PC-9 (cell line): ENCODE results near the gene CALY. TPM values are rescaled to one million over a fixed set of nuclear protein-coding genes. Genes with fewer than 3 reads are reported as not detected.

Source experiments
- BruUV-seq: library from RNA; stranded (reverse); fragments of 400-500 nt; replicated peaks from 2 replicates; lab custom pipeline; 2021; lab: Mats Ljungman, UMichigan
- CTCF ChIA-PET: fragments of 300-600 bp; sonication (Branson Sonifier 250); formaldehyde crosslinking; loops from one replicate; lab custom pipeline; 2022; ENCODE audit warnings: antibody characterized with exemption; lab: Charles Lee
- POLR2A ChIA-PET: fragments of 300-600 bp; sonication (Branson Sonifier 250); formaldehyde crosslinking; loops from one replicate; lab custom pipeline; 2022; ENCODE audit warnings: antibody characterized with exemption; ENCODE audit not compliant: unreplicated experiment; lab: Charles Lee
- DNase-seq, 2 experiments: peaks; one replicate each; pipeline versions ENCODE4 v3.0.0 to v3.0.0-alpha.2; 2015 to 2022; ENCODE audit warnings: mixed read lengths in 1 of 2
- H2AFZ ChIP-seq: fragments of 200-600 bp; sonication (generic); 2 replicates; pipeline ENCODE4 v1.8.1; 2017; ENCODE audit warnings: antibody characterized with exemption
- H3F3A ChIP-seq: fragments of 200-600 bp; sonication (generic); 2 replicates; pipeline ENCODE4 v1.8.1; 2017; ENCODE audit warnings: antibody characterized with exemption, mild to moderate bottlenecking, low read depth; ENCODE audit not compliant: insufficient read depth
- H3K27ac ChIP-seq: fragments of 200-600 bp; sonication (generic); 2 replicates; pipeline ENCODE4 v1.6.1; 2016; ENCODE audit warnings: mixed run types
- H3K27me3 ChIP-seq: fragments of 200-600 bp; sonication (generic); 2 replicates; pipeline ENCODE4 v1.6.1; 2016; ENCODE audit warnings: low read depth, mixed run types; ENCODE audit not compliant: insufficient read depth
- H3K36me3 ChIP-seq: fragments of 200-600 bp; sonication (generic); 2 replicates; pipeline ENCODE4 v1.6.1; 2016; ENCODE audit warnings: low read depth, mixed run types
- H3K4me1 ChIP-seq: fragments of 200-600 bp; sonication (generic); replicated peaks from 2 replicates; pipeline ENCODE4 v1.6.1; 2016; ENCODE audit warnings: mixed run types; ENCODE audit not compliant: insufficient read depth
- H3K4me2 ChIP-seq: fragments of 200-600 bp; sonication (generic); 2 replicates; pipeline ENCODE4 v1.6.1; 2017; ENCODE audit warnings: mixed run types
- H3K4me3 ChIP-seq: fragments of 200-600 bp; sonication (generic); 2 replicates; pipeline ENCODE4 v1.6.1; 2016; ENCODE audit warnings: mixed run types
- H3K79me2 ChIP-seq: fragments of 200-600 bp; sonication (generic); 2 replicates; pipeline ENCODE4 v1.6.1; 2017; ENCODE audit warnings: low read depth, mixed run types
- H3K9me2 ChIP-seq: fragments of 200-600 bp; sonication (generic); 2 replicates; pipeline ENCODE4 v1.8.1; 2017; ENCODE audit warnings: mild to moderate bottlenecking; ENCODE audit not compliant: insufficient read depth
- H3K9me3 ChIP-seq: fragments of 200-600 bp; sonication (generic); 2 replicates; pipeline ENCODE4 v1.8.1; 2016; ENCODE audit warnings: low read depth; ENCODE audit not compliant: insufficient read depth
- H4K20me1 ChIP-seq: fragments of 200-600 bp; sonication (generic); 2 replicates; pipeline ENCODE4 v1.8.1; 2017; ENCODE audit not compliant: insufficient read depth
- CTCF ChIP-seq: fragments of 200-600 bp; sonication (generic); conservative IDR thresholded peaks from 2 replicates; pipeline ENCODE4 v1.6.1; 2017; ENCODE audit warnings: mixed run types, antibody characterized with exemption, mild to moderate bottlenecking, moderate library complexity
- EZH2 ChIP-seq: fragments of 200-600 bp; sonication (generic); IDR thresholded peaks from 2 replicates; pipeline ENCODE4 v1.8.0; 2017; ENCODE audit warnings: antibody characterized with exemption, low read depth
- intact Hi-C: fragments of 100-400 bp; cut with micrococcal nuclease; formaldehyde crosslinking; loops from one replicate; pipeline ENCODE4 v1.10.0; 2022; ENCODE audit not compliant: unreplicated experiment
- total RNA-seq: library from RNA; stranded (reverse); gene quantifications from 2 replicates; pipeline ENCODE4 v1.2.3, GENCODE V29; 2021

The CALY gene
- total RNA-seq, 1 experiment from 2014 or later: not detected

- Histone ChIP-seq H3K4me3 (no peak overlapping the region), H3K27me3 (no peaks in the 10 kb centered on the region), H3F3A (peaks cover 15% of the 10 kb centered on the region), H3K9me2 (no peaks in the 10 kb centered on the region), H3K9me3 (no peaks in the 10 kb centered on the region), H4K20me1 (no peaks in the 10 kb centered on the region), H3K27ac (no peak overlapping the region), H2AFZ (no peak overlapping the region), H3K4me1 (peaks cover 22% of the 10 kb centered on the region), H3K4me2 (no peak overlapping the region), H3K79me2 (no peaks in the 10 kb centered on the region), H3K36me3 (no peaks in the 10 kb centered on the region)
- ChIA-PET POLR2A (no interaction called here), CTCF (no interaction called here)
- intact Hi-C loops: loop anchor here (10.0 kb wide), 1 partner anchor 59 kb away; no protein-coding TSS in a partner anchor
- no TSS peak for BruUV-seq
- DNase-seq: no peak
- TF ChIP-seq EZH2 (no peak), CTCF (no peak)
Measured at GRCh38 chr10:133283931-133284330, 52.8 kb downstream of the CALY start.

- TF ChIP-seq CTCF (no peak), EZH2 (no peak)
- no TSS peak for BruUV-seq
- H3K9me3 ChIP-seq: no peaks in the 10 kb centered on the region
- intact Hi-C loops: loop anchor here (10.0 kb wide), 1 partner anchor 58 kb away; no protein-coding TSS in a partner anchor
- H3K9me2 ChIP-seq: no peaks in the 10 kb centered on the region
- peaks cover 27% of the 10 kb centered on the region for H3K4me1 ChIP-seq
- no peak overlapping the region for H3K4me3 ChIP-seq
- H3K36me3 ChIP-seq: no peaks in the 10 kb centered on the region
- no peaks in the 10 kb centered on the region for H3K79me2 ChIP-seq
- no peaks in the 10 kb centered on the region for H4K20me1 ChIP-seq
- H2AFZ ChIP-seq: no peak overlapping the region
- no peak overlapping the region for H3K4me2 ChIP-seq
- ChIA-PET POLR2A (interaction anchor here (0.6 kb wide), 1 partner anchor 90 kb away, joined by 3 read pairs; the partner anchor contains the start of gene ECHS1), CTCF (interaction anchor here (0.6 kb wide), 1 partner anchor 666 kb away, joined by 4 read pairs; no protein-coding TSS in a partner anchor)
- no peak overlapping the region for H3K27ac ChIP-seq
- no peaks in the 10 kb centered on the region for H3K27me3 ChIP-seq
- no peak for DNase-seq
- peaks cover 22% of the 10 kb centered on the region for H3F3A ChIP-seq
Measured at GRCh38 chr10:133282846-133283390, 53.8 kb downstream of the CALY start.

GRCh38 chr10:133281628-133282372 is 54.9 kb downstream of the CALY start:
- BruUV-seq: no TSS peak
- TF ChIP-seq EZH2 (no peak), CTCF (no peak)
- no peaks in the 10 kb centered on the region for H3K79me2 ChIP-seq
- intact Hi-C loops: loop anchor here (10.0 kb wide), 1 partner anchor 57 kb away; no protein-coding TSS in a partner anchor
- no peak overlapping the region for H3K27ac ChIP-seq
- peaks cover 38% of the 10 kb centered on the region for H3K4me1 ChIP-seq
- H3K9me2 ChIP-seq: no peaks in the 10 kb centered on the region
- no peak overlapping the region for H2AFZ ChIP-seq
- POLR2A ChIA-PET: no interaction called here
- no peaks in the 10 kb centered on the region for H3K27me3 ChIP-seq
- no peak for DNase-seq
- H3K4me3 ChIP-seq: no peak overlapping the region
- H3K4me2 ChIP-seq: no peak overlapping the region
- H3K9me3 ChIP-seq: no peaks in the 10 kb centered on the region
- H3F3A ChIP-seq: peaks cover 33% of the 10 kb centered on the region
- CTCF ChIA-PET: no interaction called here
- no peaks in the 10 kb centered on the region for H4K20me1 ChIP-seq
- H3K36me3 ChIP-seq: no peaks in the 10 kb centered on the region
